Smooth muscle cell of trachea (primary cell): ENCODE data around the gene GRK4. TPM values are rescaled to one million over a fixed set of nuclear protein-coding genes. Genes with fewer than 3 reads are reported as not detected.

ENCODE experiments used
- total RNA-seq: library from RNA; depleted of rRNA; stranded (reverse); fragments of >200 nt; gene quantifications from 2 replicates; pipeline ENCODE4 v1.2.1, GENCODE V29; 2014

GRK4 gene
- total RNA-seq = 6.0 and 8.6 TPM in 2 replicates

GRCh38 chr4:2963175-2963965 lies at the start of gene GRK4, which contains the start of gene NOP14:
TSS of gene GRK4 (plus strand) at chr4:2963571. CDS start at chr4:2964071, 500 bp downstream.
TSS of gene NOP14 (minus strand) at chr4:2963406. CDS start at chr4:2963319, 87 bp downstream.

GRCh38 chr4:3074078-3074845 lies 110.9 kb downstream of the GRK4 start, which contains the start of the genes HTT and HTT-AS:
TSS of gene HTT (plus strand) at chr4:3074681. CDS start at chr4:3074826, 145 bp downstream.
TSS of gene HTT-AS (minus strand) at chr4:3074538.

Other genes with a start within 250 kb of the GRK4 start
- 49.6 and 51.8 TPM in 2 replicates for gene TNIP2, start 207.2 kb upstream of the GRK4 start, total RNA-seq
- gene SH3BP2, start 170.5 kb upstream of the GRK4 start, total RNA-seq = 14.1 and 22.2 TPM in 2 replicates
- 191 and 201 TPM in 2 replicates for gene ADD1, start 119.7 kb upstream of the GRK4 start, total RNA-seq
- gene NOP14, start 165 bp upstream of the GRK4 start, total RNA-seq = 18.0 and 18.6 TPM in 2 replicates
- not detected in 2 replicates for gene HTT-AS, start 111.0 kb downstream of the GRK4 start, total RNA-seq
- gene HTT, start 111.1 kb downstream of the GRK4 start, total RNA-seq = 44.8 and 56.1 TPM in 2 replicates